ENCODE results near the gene TSHZ2.

DNA sequence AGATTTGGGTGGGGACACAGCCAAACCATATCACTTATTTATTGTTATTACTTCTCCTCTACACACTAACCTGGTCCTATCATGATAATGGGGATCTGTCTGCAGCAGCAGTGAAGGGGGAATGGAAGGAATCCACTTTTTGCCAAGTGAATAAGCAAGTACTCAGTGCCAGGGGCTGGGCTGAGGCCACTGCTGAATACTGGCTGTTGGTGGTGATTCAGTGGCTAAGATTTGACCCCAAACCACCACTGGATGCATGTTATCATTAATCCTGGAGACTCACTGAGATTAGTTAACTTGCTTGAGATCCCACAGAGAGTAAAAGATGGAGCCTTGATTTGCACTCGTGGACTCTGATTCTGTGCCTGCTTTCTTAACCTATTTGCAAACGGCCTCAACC is 127.7 kb downstream of the TSHZ2 start:
- TF ChIP-seq, protein P1, sequence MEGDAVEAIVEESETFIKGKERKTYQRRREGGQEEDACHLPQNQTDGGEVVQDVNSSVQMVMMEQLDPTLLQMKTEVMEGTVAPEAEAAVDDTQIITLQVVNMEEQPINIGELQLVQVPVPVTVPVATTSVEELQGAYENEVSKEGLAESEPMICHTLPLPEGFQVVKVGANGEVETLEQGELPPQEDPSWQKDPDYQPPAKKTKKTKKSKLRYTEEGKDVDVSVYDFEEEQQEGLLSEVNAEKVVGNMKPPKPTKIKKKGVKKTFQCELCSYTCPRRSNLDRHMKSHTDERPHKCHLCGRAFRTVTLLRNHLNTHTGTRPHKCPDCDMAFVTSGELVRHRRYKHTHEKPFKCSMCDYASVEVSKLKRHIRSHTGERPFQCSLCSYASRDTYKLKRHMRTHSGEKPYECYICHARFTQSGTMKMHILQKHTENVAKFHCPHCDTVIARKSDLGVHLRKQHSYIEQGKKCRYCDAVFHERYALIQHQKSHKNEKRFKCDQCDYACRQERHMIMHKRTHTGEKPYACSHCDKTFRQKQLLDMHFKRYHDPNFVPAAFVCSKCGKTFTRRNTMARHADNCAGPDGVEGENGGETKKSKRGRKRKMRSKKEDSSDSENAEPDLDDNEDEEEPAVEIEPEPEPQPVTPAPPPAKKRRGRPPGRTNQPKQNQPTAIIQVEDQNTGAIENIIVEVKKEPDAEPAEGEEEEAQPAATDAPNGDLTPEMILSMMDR (conservative IDR thresholded peaks at IDR 0.05): no peak
- TF ChIP-seq ZFX (IDR thresholded peaks at IDR 0.05): no peak

All from C4-2B (cell line).